Panc1 (cell line): Measurements from ENCODE around the gene CFAP74. TPM values are rescaled to one million over a fixed set of nuclear protein-coding genes. Genes with fewer than 3 reads are reported as not detected.

Source experiments
- ATAC-seq: fragments of 200-7000 bp; cut with Tn5 transposase; 2 replicates; pipeline ENCODE4 v1.9.1; 2020; ENCODE audit warnings: mild to moderate bottlenecking, moderate library complexity
- BruUV-seq: library from RNA; stranded (reverse); fragments of 400-500 nt; replicated peaks from 2 replicates; lab custom pipeline; 2021; lab: Mats Ljungman, UMichigan
- CTCF ChIA-PET: fragments of 300-600 bp; sonication (Branson Sonifier 250); formaldehyde crosslinking; loops from one replicate; lab custom pipeline; 2022; ENCODE audit warnings: antibody characterized with exemption; lab: Charles Lee
- POLR2A ChIA-PET: fragments of 300-600 bp; sonication (Branson Sonifier 250); formaldehyde crosslinking; loops from one replicate; lab custom pipeline; 2022; ENCODE audit warnings: antibody characterized with exemption; lab: Charles Lee
- DNase-seq: peaks from one replicate; pipeline ENCODE4 v3.0.0-alpha.2; 2010; ENCODE audit warnings: low read depth, low spot score
- H3K27ac ChIP-seq: 2 replicates; pipeline ENCODE4 v1.5.1; 2011; ENCODE audit warnings: mild to moderate bottlenecking, low read length, inconsistent platforms
- H3K27me3 ChIP-seq: fragments of 200-500 bp; sonication (Bioruptor generic); 2 replicates; pipeline ENCODE4 v1.6.0; 2014; ENCODE audit warnings: low read length, inconsistent platforms; ENCODE audit not compliant: control insufficient read depth, insufficient read depth
- H3K36me3 ChIP-seq: fragments of 200-500 bp; sonication (Bioruptor generic); 2 replicates; pipeline ENCODE4 v1.5.1; 2014; ENCODE audit warnings: inconsistent platforms, mild to moderate bottlenecking, low read length, moderate library complexity; ENCODE audit not compliant: control insufficient read depth, insufficient read depth
- H3K4me1 ChIP-seq: 2 replicates; pipeline ENCODE4 v1.5.1; 2011; ENCODE audit warnings: inconsistent platforms, mild to moderate bottlenecking, low read length, moderate library complexity; ENCODE audit not compliant: control insufficient read depth, insufficient read depth
- H3K4me3 ChIP-seq, 2 experiments: 2 replicates each; pipeline ENCODE4 v1.5.1; 2011 to 2012; ENCODE audit warnings: low read depth in 2 of 2, low read length in 2 of 2, mild to moderate bottlenecking in 2 of 2, inconsistent platforms in 1 of 2, moderate library complexity in 1 of 2
- H3K9me3 ChIP-seq: fragments of 200-500 bp; sonication (Bioruptor generic); 2 replicates; pipeline ENCODE4 v1.5.1; 2014; ENCODE audit warnings: low read depth, mild to moderate bottlenecking, inconsistent platforms, low read length, moderate library complexity; ENCODE audit not compliant: control insufficient read depth, insufficient read depth
- CTCF ChIP-seq: fragments of 450-650 bp; IDR thresholded peaks from 2 replicates; pipeline ENCODE4 v1.5.1; 2017; ENCODE audit warnings: mild to moderate bottlenecking
- POLR2AphosphoS5 ChIP-seq: IDR thresholded peaks from 2 replicates; pipeline ENCODE4 v1.6.1; 2012; ENCODE audit warnings: mild to moderate bottlenecking, low read depth, low read length, moderate library complexity
- SIN3A ChIP-seq: IDR thresholded peaks from 2 replicates; pipeline ENCODE4 v1.6.1; 2012; ENCODE audit warnings: low read depth, mild to moderate bottlenecking, low read length, moderate library complexity, borderline replicate concordance; ENCODE audit not compliant: insufficient read depth
- TCF7L2 ChIP-seq: IDR thresholded peaks from 2 replicates; pipeline ENCODE4 v1.6.1; 2011; ENCODE audit warnings: mild to moderate bottlenecking, low read depth, low read length, inconsistent platforms
- in situ Hi-C: cut with HindIII; loops from 2 replicates; pipeline ENCODE4 v1.10.0; 2016; ENCODE audit warnings: low sequenced_read_pairs, low pct_unique_long_range_greater_than_20kb
- intact Hi-C: fragments of 100-400 bp; cut with micrococcal nuclease; formaldehyde crosslinking; loops from one replicate; pipeline ENCODE4 v1.10.0; 2022; ENCODE audit not compliant: unreplicated experiment
- total RNA-seq: library from RNA; stranded (reverse); gene quantifications from one replicate; pipeline ENCODE4 v1.2.1, GENCODE V29; 2021; ENCODE audit not compliant: unreplicated experiment
- TF ChIP-seq, protein P1 (sequence below), 2 experiments: IDR thresholded peaks; 2 replicates each; pipeline ENCODE4 v1.6.1; 2011 to 2012; ENCODE audit warnings: low read depth in 2 of 2, control low read depth in 1 of 2, low read length in 1 of 2, mild to moderate bottlenecking in 1 of 2, moderate library complexity in 1 of 2; ENCODE audit not compliant: insufficient read depth in 1 of 2

CFAP74 gene
- total RNA-seq, 1 experiment from 2014 or later: not detected

DNA sequence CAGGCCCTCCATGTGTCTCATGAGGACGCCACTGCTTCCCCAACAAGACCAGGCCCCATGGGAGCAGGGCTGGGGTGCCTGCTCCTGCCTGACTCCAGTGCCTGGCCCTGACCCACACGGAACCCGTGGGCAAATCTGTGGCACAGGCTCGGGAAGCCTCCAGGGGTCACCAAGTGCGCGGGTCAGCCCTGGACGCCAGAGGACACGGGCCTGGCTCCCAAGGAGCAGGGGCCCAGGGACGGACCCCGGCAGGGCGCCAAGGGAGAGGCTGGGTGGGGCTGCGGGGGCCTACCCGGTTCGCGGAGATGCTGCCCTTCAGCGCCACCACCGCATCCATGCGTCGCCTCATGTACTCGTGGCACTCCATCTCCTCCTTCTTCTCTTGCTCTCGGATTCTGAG is 31.9 kb downstream of the CFAP74 start:
- Histone ChIP-seq H3K4me3 (no peak overlapping the region), H3K27ac (no peak overlapping the region), H3K27me3 (no peaks in the 10 kb centered on the region), H3K36me3 (no peaks in the 10 kb centered on the region), H3K4me1 (no peaks in the 10 kb centered on the region), H3K9me3 (no peaks in the 10 kb centered on the region)
- intact Hi-C loops: no loop called here
- POLR2A ChIA-PET: no interaction called here
- no peak for DNase-seq
- CTCF ChIA-PET: no interaction called here
- ATAC-seq: no peak
- in situ Hi-C loops: no loop called here
- TF ChIP-seq CTCF: no peak
- no peak for TF ChIP-seq SIN3A
- TF ChIP-seq, protein P1, sequence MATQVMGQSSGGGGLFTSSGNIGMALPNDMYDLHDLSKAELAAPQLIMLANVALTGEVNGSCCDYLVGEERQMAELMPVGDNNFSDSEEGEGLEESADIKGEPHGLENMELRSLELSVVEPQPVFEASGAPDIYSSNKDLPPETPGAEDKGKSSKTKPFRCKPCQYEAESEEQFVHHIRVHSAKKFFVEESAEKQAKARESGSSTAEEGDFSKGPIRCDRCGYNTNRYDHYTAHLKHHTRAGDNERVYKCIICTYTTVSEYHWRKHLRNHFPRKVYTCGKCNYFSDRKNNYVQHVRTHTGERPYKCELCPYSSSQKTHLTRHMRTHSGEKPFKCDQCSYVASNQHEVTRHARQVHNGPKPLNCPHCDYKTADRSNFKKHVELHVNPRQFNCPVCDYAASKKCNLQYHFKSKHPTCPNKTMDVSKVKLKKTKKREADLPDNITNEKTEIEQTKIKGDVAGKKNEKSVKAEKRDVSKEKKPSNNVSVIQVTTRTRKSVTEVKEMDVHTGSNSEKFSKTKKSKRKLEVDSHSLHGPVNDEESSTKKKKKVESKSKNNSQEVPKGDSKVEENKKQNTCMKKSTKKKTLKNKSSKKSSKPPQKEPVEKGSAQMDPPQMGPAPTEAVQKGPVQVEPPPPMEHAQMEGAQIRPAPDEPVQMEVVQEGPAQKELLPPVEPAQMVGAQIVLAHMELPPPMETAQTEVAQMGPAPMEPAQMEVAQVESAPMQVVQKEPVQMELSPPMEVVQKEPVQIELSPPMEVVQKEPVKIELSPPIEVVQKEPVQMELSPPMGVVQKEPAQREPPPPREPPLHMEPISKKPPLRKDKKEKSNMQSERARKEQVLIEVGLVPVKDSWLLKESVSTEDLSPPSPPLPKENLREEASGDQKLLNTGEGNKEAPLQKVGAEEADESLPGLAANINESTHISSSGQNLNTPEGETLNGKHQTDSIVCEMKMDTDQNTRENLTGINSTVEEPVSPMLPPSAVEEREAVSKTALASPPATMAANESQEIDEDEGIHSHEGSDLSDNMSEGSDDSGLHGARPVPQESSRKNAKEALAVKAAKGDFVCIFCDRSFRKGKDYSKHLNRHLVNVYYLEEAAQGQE (IDR thresholded peaks at IDR 0.05; ENCODE audit: insufficient read depth in 1 of 2, low read depth in 2 of 2, low read length in 1 of 2): no peak
- no TSS peak for BruUV-seq

GRCh38 chr1:1971017-1971416 is 32.6 kb downstream of the CFAP74 start:
- in situ Hi-C loops: no loop called here
- ChIA-PET CTCF (no interaction called here), POLR2A (no interaction called here)
- BruUV-seq: no TSS peak
- no peak overlapping the region for H3K4me3 ChIP-seq
- ATAC-seq: no peak
- no peaks in the 10 kb centered on the region for H3K9me3 ChIP-seq
- H3K27ac ChIP-seq: no peak overlapping the region
- DNase-seq: no peak
- no peaks in the 10 kb centered on the region for H3K4me1 ChIP-seq
- TF ChIP-seq POLR2AphosphoS5 (no peak), SIN3A (no peak), CTCF (no peak), TCF7L2 (no peak)
- TF ChIP-seq, protein P1 (IDR thresholded peaks at IDR 0.05; ENCODE audit: insufficient read depth in 1 of 2, low read depth in 2 of 2, low read length in 1 of 2): no peak
- intact Hi-C loops: no loop called here
- H3K36me3 ChIP-seq: no peaks in the 10 kb centered on the region
- H3K27me3 ChIP-seq: no peaks in the 10 kb centered on the region
